NCI-H748 treated with DMSO at 0.1 percent for 48 hours (cell line): ENCODE results near the gene LRP2BP.
"Not testable (repeated sequence)": the region's sequence is repeated elsewhere in the genome, so short reads cannot be mapped to it uniquely, and the experiment has no call there.

Experiments
- DNase-seq: peaks from one replicate; lab custom pipeline; 2025; lab: John Stamatoyannopoulos, UW

LRP2BP gene

GRCh38 chr4:185361872-185362271 is 33.9 kb downstream of the LRP2BP start:
- DNase-seq, result no peak

DNA sequence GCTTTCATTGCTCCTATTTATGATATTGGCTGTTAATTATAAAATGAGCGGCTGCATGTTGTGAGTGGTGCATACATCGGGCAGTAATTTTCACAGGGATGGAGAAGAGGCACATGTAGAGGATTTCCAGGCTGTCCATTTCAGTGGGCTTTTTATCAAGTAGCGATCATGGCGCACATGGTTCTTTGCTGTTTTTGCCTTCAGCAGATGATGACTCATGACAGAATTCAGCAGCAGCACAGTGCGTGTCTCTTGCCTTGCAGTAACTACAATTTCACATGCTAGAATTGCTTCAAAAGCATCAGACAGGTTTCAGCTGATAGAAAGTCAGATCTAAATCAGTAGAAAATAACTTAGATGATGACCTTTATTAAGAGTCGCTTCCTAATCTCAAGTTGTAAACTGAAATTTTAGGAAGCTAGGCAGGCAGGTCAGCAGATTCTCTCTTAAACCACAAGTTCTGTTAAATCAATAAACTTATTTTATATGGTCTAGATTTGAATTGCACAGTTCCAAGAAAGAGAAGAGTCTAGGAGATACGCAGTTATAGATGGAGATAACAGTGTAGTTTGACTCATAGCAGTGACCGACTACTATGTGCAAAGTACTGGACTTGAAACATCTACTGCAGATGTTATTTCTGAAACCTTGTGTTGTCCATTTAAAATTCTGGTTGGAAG is 35.8 kb downstream of the LRP2BP start:
- DNase-seq, result no peak

GRCh38 chr4:185358959-185359358 is 36.8 kb downstream of the LRP2BP start:
- DNase-seq, result no peak

- no peak for DNase-seq
These were observed 37.2 kb downstream of the LRP2BP start for GRCh38 chr4:185358514-185358913.

DNA sequence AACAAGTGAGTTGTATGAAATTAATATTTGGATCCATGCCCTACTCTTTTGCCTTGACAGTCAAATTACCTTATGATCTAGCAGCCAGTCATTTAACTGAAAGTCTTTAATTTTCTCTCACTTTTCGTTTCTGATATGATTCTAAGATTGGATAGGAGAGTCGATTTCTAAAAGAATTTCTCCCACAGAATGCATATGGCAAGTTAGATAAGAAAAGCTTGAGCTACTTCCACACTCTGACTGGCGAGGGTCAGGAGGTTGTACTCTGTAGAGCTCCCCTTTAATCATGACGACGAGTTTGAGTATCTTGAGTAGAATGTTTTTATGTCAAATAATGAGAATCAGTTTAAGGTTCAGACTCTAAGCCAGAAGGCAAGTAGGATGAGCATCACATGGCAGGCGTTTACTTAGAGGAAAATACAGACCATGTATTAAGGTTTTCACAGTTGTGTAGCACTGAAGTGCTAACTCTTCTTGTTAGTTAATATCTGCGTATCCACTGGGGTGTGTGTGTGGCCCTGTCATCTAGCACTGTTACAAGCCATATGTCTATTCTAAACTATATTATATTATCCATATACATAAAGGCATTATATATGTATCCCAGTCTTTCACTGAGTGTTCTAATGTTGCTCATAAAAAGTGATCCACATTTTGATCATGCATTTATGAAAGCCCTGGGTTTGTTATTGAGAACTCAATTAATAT is 37.8 kb downstream of the LRP2BP start:
- DNase-seq, result no peak

GRCh38 chr4:185357211-185357610 is 38.5 kb downstream of the LRP2BP start:
- DNase-seq, result no peak

DNA sequence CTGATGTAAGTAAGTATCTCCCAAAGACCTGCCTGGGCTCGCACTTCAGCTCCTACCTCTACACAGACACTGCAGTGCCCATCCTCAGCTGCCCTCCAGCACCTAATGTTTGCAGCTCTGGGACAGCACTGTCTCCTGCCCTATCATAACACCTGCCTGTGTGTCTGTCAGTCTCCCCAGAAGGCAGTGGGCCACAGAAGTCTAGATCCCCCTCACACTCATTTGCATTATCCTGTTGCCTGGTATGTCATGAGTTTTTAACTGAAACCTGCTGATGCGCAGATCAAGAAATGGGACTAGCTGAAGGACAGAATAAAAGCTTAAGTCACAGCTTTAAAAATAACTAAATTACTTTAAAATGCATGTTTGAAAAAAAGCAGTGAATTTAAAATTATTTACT is 43.0 kb downstream of the LRP2BP start:
- no peak for DNase-seq

DNA sequence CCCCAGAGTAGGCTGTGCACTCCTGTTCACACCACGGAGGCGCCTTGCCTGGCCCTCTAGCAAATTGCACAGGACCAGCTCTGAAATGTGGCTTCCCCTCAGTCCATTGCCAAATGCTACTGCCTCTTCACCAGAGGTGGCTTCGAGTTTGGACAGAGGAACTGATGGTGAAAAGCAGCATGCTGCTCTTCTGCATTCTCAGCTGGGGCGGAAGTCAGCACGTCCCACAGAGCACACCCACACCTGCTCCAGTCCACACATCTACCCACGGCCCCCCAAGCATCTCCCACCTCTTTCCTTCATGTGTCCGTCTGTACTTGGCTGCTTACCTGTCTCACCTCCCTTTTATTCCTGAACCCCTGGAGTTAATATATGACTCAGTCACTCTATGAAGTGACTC is 43.5 kb downstream of the LRP2BP start:
- no peak for DNase-seq

- no peak for DNase-seq
These were observed 44.0 kb downstream of the LRP2BP start for GRCh38 chr4:185351691-185352090.

GRCh38 chr4:185346975-185347601 is 48.6 kb downstream of the LRP2BP start:
- no peak for DNase-seq

DNA sequence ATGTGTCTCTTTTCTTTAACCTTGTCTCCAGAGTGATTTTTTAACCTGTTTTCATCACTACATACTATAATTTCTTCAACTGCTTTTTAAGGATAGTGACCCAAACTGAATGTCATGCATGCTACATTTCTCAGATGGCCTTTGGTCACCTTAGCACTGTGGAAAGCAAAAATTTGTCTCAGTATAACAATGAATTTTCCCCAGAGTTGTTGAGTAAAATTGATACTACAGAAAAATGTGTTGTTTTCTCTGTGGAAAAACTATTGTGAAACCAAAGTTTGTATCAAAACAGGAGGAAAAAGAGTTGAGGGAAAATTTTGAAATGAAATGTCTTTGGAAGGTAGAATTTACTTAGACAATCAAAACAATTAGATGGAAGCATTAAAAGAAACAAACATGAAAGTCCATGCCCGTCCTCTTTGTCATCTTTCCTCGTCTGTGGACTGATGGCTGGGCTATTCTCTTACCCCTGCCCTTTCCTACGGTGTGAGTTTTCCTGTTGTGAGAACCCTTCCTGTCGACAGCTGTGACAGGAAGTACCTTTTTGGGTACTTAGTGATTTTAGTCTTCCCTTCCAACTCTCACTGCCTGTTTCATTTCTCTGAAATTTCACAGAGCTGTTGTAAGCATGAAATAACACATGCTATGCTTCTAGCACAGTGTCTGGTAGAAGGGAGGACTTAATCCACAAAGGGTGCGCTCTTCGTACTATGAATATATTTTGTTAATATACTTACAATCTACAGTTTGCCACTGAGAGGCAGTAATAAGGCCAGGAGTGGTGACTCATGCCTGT is 50.8 kb downstream of the LRP2BP start:
- DNase-seq, result no peak

- no peak for DNase-seq
These were observed 51.8 kb downstream of the LRP2BP start for GRCh38 chr4:185343726-185344581.

DNA sequence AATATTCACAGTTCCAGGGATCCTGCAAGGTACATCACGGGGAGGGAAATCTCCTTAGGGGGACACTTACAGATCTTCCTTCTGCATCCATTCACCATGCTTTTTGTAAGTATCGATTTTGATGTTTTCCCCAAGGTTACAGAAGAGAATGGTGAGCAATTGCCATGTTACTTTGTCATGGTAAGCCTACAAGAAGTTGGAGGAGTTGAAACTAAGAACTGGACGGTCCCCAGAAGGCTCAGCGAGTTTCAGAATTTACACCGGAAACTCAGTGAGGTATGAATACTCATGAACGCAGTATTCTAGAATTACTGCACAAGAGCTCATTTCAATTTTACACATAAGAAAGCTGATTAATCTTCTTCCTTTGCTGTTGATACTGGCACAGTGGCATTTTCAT is 53.9 kb downstream of the LRP2BP start:
- no peak for DNase-seq

GRCh38 chr4:185341377-185341776 is 54.3 kb downstream of the LRP2BP start:
- no peak for DNase-seq

GRCh38 chr4:185339941-185340340 is 55.8 kb downstream of the LRP2BP start:
- no peak for DNase-seq

DNA sequence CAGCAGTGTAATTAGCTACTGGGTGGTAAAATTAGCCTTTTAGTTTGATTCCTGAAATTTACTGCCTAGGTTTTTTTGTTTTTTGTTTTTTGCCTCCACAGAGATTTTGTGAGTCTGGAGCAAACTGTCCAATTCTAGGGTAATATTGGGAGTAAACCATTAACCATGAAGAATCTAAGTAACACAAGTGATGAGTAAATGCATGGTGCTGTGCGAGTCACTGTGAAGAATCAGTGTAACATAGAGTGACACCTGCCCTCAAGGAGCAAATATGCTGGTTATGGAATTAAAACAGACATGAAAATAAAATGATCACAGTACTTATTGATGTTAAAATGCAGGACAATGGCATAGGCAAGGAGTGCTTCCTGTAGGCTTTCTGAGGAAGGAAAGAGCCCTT is 60.1 kb downstream of the LRP2BP start:
- DNase-seq, result no peak

GRCh38 chr4:185334326-185334725 is 61.4 kb downstream of the LRP2BP start:
- no peak for DNase-seq

DNA sequence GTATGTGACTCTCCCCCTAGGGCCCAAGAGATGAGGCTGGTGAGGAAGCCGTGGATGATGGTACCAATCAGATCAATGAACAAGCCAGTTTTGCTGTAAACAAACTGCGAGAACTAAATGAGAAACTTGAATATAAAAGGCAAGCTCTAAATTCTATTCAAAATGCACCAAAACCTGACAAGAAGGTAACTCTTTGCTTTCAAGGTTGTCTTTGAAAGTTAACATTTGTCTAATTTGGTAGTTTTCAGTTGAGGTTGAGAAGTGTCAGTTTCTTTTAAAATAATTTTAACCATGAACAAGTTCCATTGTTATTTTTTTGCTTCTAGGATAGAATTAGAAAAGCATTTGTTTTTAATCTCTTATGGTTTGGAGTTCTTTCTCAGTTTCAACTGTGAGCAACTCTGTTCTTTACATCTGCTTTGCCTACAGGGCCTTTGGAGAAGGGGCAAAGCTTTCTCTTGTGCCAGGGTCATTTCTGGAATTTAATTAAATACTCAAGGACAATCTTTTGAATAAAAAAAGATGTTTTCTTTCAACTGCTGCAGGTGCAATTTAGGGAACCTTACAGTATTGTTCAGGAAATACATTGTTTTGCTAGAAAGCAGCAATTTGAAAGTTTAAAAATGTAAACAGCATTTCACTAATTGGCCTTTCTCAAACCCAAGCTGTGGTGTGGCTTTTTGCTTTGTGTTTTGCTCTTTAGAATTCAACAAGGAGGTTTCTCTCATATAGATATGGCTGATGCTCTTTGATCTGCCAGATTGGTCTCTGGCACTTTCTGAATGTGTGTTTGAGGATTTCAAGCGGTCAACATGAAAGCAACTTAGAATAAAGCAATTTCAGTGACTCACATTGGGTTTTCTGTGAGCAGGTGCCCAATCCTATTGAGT is 62.9 kb downstream of the LRP2BP start:
- no peak for DNase-seq

GRCh38 chr4:185329879-185330510 is 65.7 kb downstream of the LRP2BP start:
- not testable (repeated sequence) for DNase-seq

GRCh38 chr4:185328586-185328985 is 67.1 kb downstream of the LRP2BP start:
- DNase-seq, result no peak
